GM06990 (cell line): Measurements from ENCODE around the gene CD151.

Experiments
- DNase-seq: peaks from one replicate; pipeline ENCODE4 v3.0.0-alpha.2; 2011; ENCODE audit not compliant: insufficient read length; ENCODE audit errors: extremely low read depth
- H3K27me3 ChIP-seq: replicated peaks from 2 replicates; pipeline ENCODE4 v1.6.0; 2011; ENCODE audit warnings: low read length; ENCODE audit not compliant: control insufficient read depth, insufficient read depth
- H3K36me3 ChIP-seq: 2 replicates; pipeline ENCODE4 v1.5.1; 2011; ENCODE audit warnings: low read length; ENCODE audit not compliant: control insufficient read depth, insufficient read depth
- H3K4me3 ChIP-seq: replicated peaks from 2 replicates; pipeline ENCODE4 v1.5.1; 2011; ENCODE audit warnings: low read depth, mild to moderate bottlenecking, control low read depth, low read length
- TF ChIP-seq, protein P1 (sequence below): IDR thresholded peaks from 2 replicates; pipeline ENCODE4 v1.5.1; 2011; ENCODE audit warnings: low read length, control low read depth, mild to moderate bottlenecking, inconsistent platforms; ENCODE audit not compliant: insufficient read depth, poor library complexity, severe bottlenecking

CD151 gene

DNA sequence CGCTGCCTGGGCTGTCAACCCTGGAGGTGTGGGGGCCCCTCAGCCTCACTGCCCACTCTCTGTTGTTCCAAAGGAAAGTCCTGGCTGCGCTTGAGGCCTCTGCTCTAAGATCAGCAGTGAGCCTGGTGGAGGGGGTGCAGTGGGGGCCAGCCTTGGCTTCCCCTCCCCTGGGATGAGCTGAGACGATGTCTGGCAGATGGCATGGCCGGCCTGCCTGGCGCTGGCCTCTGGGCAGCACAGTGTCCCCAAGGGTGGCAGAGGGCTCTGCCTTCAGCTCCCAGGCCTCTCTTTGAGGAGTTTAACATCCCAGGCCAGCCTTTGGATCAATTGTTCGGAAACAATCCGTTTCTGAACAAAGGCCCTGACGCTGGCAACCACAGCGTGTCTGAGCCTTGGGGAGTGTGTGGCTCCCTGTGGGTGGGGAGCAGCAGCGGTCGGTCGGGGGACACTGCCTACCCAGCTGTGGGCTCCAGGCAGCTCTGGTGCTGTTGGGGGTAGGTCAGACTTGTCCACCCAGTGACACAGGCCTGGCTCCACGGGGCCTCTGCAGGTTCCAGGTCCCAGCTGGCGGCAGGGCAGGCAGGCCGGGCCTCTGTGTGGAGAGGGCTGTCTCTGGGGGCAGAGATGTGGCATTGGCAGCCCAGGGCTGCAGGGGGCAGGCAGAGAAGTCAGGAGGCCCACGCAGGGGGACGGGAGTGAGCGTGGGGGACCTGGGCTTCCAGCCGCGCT is 22.0 kb downstream of the CD151 start:
- DNase-seq, result no peak

DNA sequence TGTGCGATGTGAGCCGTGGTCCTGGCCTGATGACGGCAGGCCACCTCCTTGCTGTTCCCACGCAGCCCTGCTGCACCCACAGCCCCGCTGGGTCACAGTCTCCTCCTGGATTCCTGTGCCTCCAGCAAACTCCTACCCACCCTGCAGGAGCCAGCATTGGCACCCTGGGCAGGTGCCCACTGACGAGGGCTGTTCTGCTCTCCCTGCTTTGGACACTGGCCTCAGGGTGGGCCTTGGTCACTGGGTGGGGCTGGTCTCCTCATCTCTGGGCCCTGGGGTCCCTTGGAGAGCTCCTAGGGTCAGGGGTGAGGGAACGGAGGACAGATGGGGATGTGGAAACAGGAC is 22.6 kb downstream of the CD151 start:
- no peaks in the 10 kb centered on the region; the same call in 1 of the 2 replicates for H3K27me3 ChIP-seq
- H3K36me3 ChIP-seq, result no peaks in the 10 kb centered on the region
- no peak for DNase-seq
- no peak overlapping the region for H3K4me3 ChIP-seq
- TF ChIP-seq, protein P1, sequence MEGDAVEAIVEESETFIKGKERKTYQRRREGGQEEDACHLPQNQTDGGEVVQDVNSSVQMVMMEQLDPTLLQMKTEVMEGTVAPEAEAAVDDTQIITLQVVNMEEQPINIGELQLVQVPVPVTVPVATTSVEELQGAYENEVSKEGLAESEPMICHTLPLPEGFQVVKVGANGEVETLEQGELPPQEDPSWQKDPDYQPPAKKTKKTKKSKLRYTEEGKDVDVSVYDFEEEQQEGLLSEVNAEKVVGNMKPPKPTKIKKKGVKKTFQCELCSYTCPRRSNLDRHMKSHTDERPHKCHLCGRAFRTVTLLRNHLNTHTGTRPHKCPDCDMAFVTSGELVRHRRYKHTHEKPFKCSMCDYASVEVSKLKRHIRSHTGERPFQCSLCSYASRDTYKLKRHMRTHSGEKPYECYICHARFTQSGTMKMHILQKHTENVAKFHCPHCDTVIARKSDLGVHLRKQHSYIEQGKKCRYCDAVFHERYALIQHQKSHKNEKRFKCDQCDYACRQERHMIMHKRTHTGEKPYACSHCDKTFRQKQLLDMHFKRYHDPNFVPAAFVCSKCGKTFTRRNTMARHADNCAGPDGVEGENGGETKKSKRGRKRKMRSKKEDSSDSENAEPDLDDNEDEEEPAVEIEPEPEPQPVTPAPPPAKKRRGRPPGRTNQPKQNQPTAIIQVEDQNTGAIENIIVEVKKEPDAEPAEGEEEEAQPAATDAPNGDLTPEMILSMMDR, result no peak

More for the DNA sequence above, 22.0 kb downstream of the CD151 start:
- Histone ChIP-seq H3K4me3 (no peak overlapping the region), H3K36me3 (no peaks in the 10 kb centered on the region), H3K27me3 (no peaks in the 10 kb centered on the region; the same call in 1 of the 2 replicates)
- TF ChIP-seq, protein P1, result no peak

GRCh38 chr11:855796-856195 is 23.0 kb downstream of the CD151 start:
- no peak for DNase-seq
- H3K36me3 ChIP-seq, result no peaks in the 10 kb centered on the region
- H3K4me3 ChIP-seq, result no peak overlapping the region
- H3K27me3 ChIP-seq, result no peaks in the 10 kb centered on the region; the same call in 1 of the 2 replicates
- TF ChIP-seq, protein P1, result no peak

GRCh38 chr11:856397-856796 is 23.6 kb downstream of the CD151 start:
- TF ChIP-seq, protein P1, result no peak
- H3K36me3 ChIP-seq, result no peaks in the 10 kb centered on the region
- H3K4me3 ChIP-seq, result no peak overlapping the region
- H3K27me3 ChIP-seq, result no peaks in the 10 kb centered on the region; the same call in 1 of the 2 replicates
- no peak for DNase-seq

- Histone ChIP-seq H3K4me3 (no peak overlapping the region), H3K27me3 (no peaks in the 10 kb centered on the region), H3K36me3 (no peaks in the 10 kb centered on the region)
- DNase-seq, result no peak
- TF ChIP-seq, protein P1, result no peak
Observed at GRCh38 chr11:858053-858761, 25.5 kb downstream of the CD151 start.
